ENCODE results near the gene SUN5.

The SUN5 gene

GRCh38 chr20:33032555-33032954 lies 28.3 kb upstream of the SUN5 start:
- Histone ChIP-seq H3K27me3 (ENCODE audit: control insufficient read depth, low read length) (no peaks in the 10 kb centered on the region), H3K9me3 (ENCODE audit: control insufficient read depth, insufficient read depth, low read length) (no peaks in the 10 kb centered on the region), H3F3A (ENCODE audit: control insufficient read depth, insufficient read depth) (no peaks in the 10 kb centered on the region), H3K4me2 (ENCODE audit: low read length) (no peak overlapping the region), H3K36me3 (ENCODE audit: control insufficient read depth, low read length) (no peaks in the 10 kb centered on the region), H3K79me2 (ENCODE audit: control insufficient read depth, low read length) (no peaks in the 10 kb centered on the region), H3K4me1 (ENCODE audit: control insufficient read depth, low read length) (no peaks in the 10 kb centered on the region), H3K9me2 (replicated peaks; ENCODE audit: control insufficient read depth, low read length) (no peaks in the 10 kb centered on the region), H4K20me1 (ENCODE audit: control insufficient read depth, insufficient read depth, low read depth, low read length) (no peaks in the 10 kb centered on the region), H3K27ac (ENCODE audit: low read depth, low read length) (no peak overlapping the region), H3K4me3 (ENCODE audit: low read length) (no peak overlapping the region)
- TF ChIP-seq CTCF (IDR thresholded peaks at IDR 0.05; ENCODE audit: low read depth, low read length, poor library complexity, severe bottlenecking) (no peak), EZH2phosphoT487 (IDR thresholded peaks at IDR 0.05; ENCODE audit: borderline replicate concordance, low read length) (no peak)

GRCh38 chr20:33031531-33031930 lies 27.3 kb upstream of the SUN5 start, which contains the start of gene BPIFB6:
Gene BPIFB6, plus strand, starts transcription at chr20:33031648. Its CDS starts 0 bp downstream, at chr20:33031648.
- Histone ChIP-seq H3K4me1 (ENCODE audit: control insufficient read depth, low read length) (no peaks in the 10 kb centered on the region), H3F3A (ENCODE audit: control insufficient read depth, insufficient read depth) (no peaks in the 10 kb centered on the region), H3K9me2 (replicated peaks; ENCODE audit: control insufficient read depth, low read length) (no peaks in the 10 kb centered on the region), H3K27ac (ENCODE audit: low read depth, low read length) (no peak within 1 kb of the TSS), H3K27me3 (ENCODE audit: control insufficient read depth, low read length) (no peaks in the 10 kb centered on the region), H3K4me3 (ENCODE audit: low read length) (no peak within 1 kb of the TSS), H3K36me3 (ENCODE audit: control insufficient read depth, low read length) (no peaks in the 10 kb centered on the region), H3K4me2 (ENCODE audit: low read length) (no peak within 1 kb of the TSS), H4K20me1 (ENCODE audit: control insufficient read depth, insufficient read depth, low read depth, low read length) (no peaks in the 10 kb centered on the region), H3K79me2 (ENCODE audit: control insufficient read depth, low read length) (no peaks in the 10 kb centered on the region), H3K9me3 (ENCODE audit: control insufficient read depth, insufficient read depth, low read length) (no peaks in the 10 kb centered on the region)
- TF ChIP-seq CTCF (IDR thresholded peaks at IDR 0.05; ENCODE audit: low read depth, low read length, poor library complexity, severe bottlenecking) (no peak), EZH2phosphoT487 (IDR thresholded peaks at IDR 0.05; ENCODE audit: borderline replicate concordance, low read length) (no peak)

GRCh38 chr20:33030569-33030968 lies 26.3 kb upstream of the SUN5 start:
- H3K27ac ChIP-seq (ENCODE audit: low read depth, low read length) = no peak overlapping the region
- H3K9me3 ChIP-seq (ENCODE audit: control insufficient read depth, insufficient read depth, low read length) = no peaks in the 10 kb centered on the region
- H3K79me2 ChIP-seq (ENCODE audit: control insufficient read depth, low read length) = no peaks in the 10 kb centered on the region
- no peaks in the 10 kb centered on the region for H3K4me1 ChIP-seq (ENCODE audit: control insufficient read depth, low read length)
- no peaks in the 10 kb centered on the region for H4K20me1 ChIP-seq (ENCODE audit: control insufficient read depth, insufficient read depth, low read depth, low read length)
- no peaks in the 10 kb centered on the region for H3K27me3 ChIP-seq (ENCODE audit: control insufficient read depth, low read length)
- H3K4me3 ChIP-seq (ENCODE audit: low read length) = no peak overlapping the region
- H3K9me2 ChIP-seq (replicated peaks; ENCODE audit: control insufficient read depth, low read length) = no peaks in the 10 kb centered on the region
- TF ChIP-seq EZH2phosphoT487 (IDR thresholded peaks at IDR 0.05; ENCODE audit: borderline replicate concordance, low read length) = no peak
- no peak for TF ChIP-seq CTCF (IDR thresholded peaks at IDR 0.05; ENCODE audit: low read depth, low read length, poor library complexity, severe bottlenecking)
- H3K36me3 ChIP-seq (ENCODE audit: control insufficient read depth, low read length) = no peaks in the 10 kb centered on the region
- no peak overlapping the region for H3K4me2 ChIP-seq (ENCODE audit: low read length)
- no peaks in the 10 kb centered on the region for H3F3A ChIP-seq (ENCODE audit: control insufficient read depth, insufficient read depth)

Data from DOHH2 (cell line).